Panc1 (cell line): Measurements from ENCODE around the gene CEBPZOS. TPM values are rescaled to one million over a fixed set of nuclear protein-coding genes. Genes with fewer than 3 reads are reported as not detected.

Experiments used
- ATAC-seq: fragments of 200-7000 bp; cut with Tn5 transposase; 2 replicates; pipeline ENCODE4 v1.9.1; 2020; ENCODE audit warnings: mild to moderate bottlenecking, moderate library complexity
- Bru-seq: library from RNA; stranded (reverse); fragments of 400-500 nt; gene quantifications from one replicate; lab custom pipeline; 2021; lab: Mats Ljungman, UMichigan
- BruChase-seq, 2 experiments: library from RNA; stranded (reverse); fragments of 400-500 nt; gene quantifications; one replicate each; lab custom pipeline; 2021; lab: Mats Ljungman, UMichigan
- BruUV-seq: library from RNA; stranded (reverse); fragments of 400-500 nt; replicated peaks from 2 replicates; lab custom pipeline; 2021; lab: Mats Ljungman, UMichigan
- CTCF ChIA-PET: fragments of 300-600 bp; sonication (Branson Sonifier 250); formaldehyde crosslinking; loops from one replicate; lab custom pipeline; 2022; ENCODE audit warnings: antibody characterized with exemption; lab: Charles Lee
- POLR2A ChIA-PET: fragments of 300-600 bp; sonication (Branson Sonifier 250); formaldehyde crosslinking; loops from one replicate; lab custom pipeline; 2022; ENCODE audit warnings: antibody characterized with exemption; lab: Charles Lee
- DNase-seq: peaks from one replicate; pipeline ENCODE4 v3.0.0-alpha.2; 2010; ENCODE audit warnings: low read depth, low spot score
- H3K27ac ChIP-seq: 2 replicates; pipeline ENCODE4 v1.5.1; 2011; ENCODE audit warnings: mild to moderate bottlenecking, low read length, inconsistent platforms
- H3K27me3 ChIP-seq: fragments of 200-500 bp; sonication (Bioruptor generic); 2 replicates; pipeline ENCODE4 v1.6.0; 2014; ENCODE audit warnings: low read length, inconsistent platforms; ENCODE audit not compliant: control insufficient read depth, insufficient read depth
- H3K36me3 ChIP-seq: fragments of 200-500 bp; sonication (Bioruptor generic); 2 replicates; pipeline ENCODE4 v1.5.1; 2014; ENCODE audit warnings: inconsistent platforms, mild to moderate bottlenecking, low read length, moderate library complexity; ENCODE audit not compliant: control insufficient read depth, insufficient read depth
- H3K4me1 ChIP-seq: 2 replicates; pipeline ENCODE4 v1.5.1; 2011; ENCODE audit warnings: inconsistent platforms, mild to moderate bottlenecking, low read length, moderate library complexity; ENCODE audit not compliant: control insufficient read depth, insufficient read depth
- H3K4me3 ChIP-seq, 2 experiments: 2 replicates each; pipeline ENCODE4 v1.5.1; 2011 to 2012; ENCODE audit warnings: low read depth in 2 of 2, low read length in 2 of 2, mild to moderate bottlenecking in 2 of 2, inconsistent platforms in 1 of 2, moderate library complexity in 1 of 2
- H3K9me3 ChIP-seq: fragments of 200-500 bp; sonication (Bioruptor generic); 2 replicates; pipeline ENCODE4 v1.5.1; 2014; ENCODE audit warnings: low read depth, mild to moderate bottlenecking, inconsistent platforms, low read length, moderate library complexity; ENCODE audit not compliant: control insufficient read depth, insufficient read depth
- CTCF ChIP-seq: fragments of 450-650 bp; IDR thresholded peaks from 2 replicates; pipeline ENCODE4 v1.5.1; 2017; ENCODE audit warnings: mild to moderate bottlenecking
- POLR2AphosphoS5 ChIP-seq: IDR thresholded peaks from 2 replicates; pipeline ENCODE4 v1.6.1; 2012; ENCODE audit warnings: mild to moderate bottlenecking, low read depth, low read length, moderate library complexity
- SIN3A ChIP-seq: IDR thresholded peaks from 2 replicates; pipeline ENCODE4 v1.6.1; 2012; ENCODE audit warnings: low read depth, mild to moderate bottlenecking, low read length, moderate library complexity, borderline replicate concordance; ENCODE audit not compliant: insufficient read depth
- TCF7L2 ChIP-seq: IDR thresholded peaks from 2 replicates; pipeline ENCODE4 v1.6.1; 2011; ENCODE audit warnings: mild to moderate bottlenecking, low read depth, low read length, inconsistent platforms
- in situ Hi-C: cut with HindIII; loops from 2 replicates; pipeline ENCODE4 v1.10.0; 2016; ENCODE audit warnings: low sequenced_read_pairs, low pct_unique_long_range_greater_than_20kb
- intact Hi-C: fragments of 100-400 bp; cut with micrococcal nuclease; formaldehyde crosslinking; loops from one replicate; pipeline ENCODE4 v1.10.0; 2022; ENCODE audit not compliant: unreplicated experiment
- long read RNA-seq: library from polyadenylated mRNA; unstranded; transcript quantifications from one replicate; pipeline ENCODE4 v2.0.0, GENCODE V29; 2021; ENCODE audit not compliant: unreplicated experiment
- polyA plus RNA-seq: library from polyadenylated mRNA; unstranded; fragments of >200 nt; gene quantifications from one replicate; pipeline ENCODE4 v1.2.1, GENCODE V29; 2012; ENCODE audit warnings: missing spikeins; ENCODE audit not compliant: insufficient read length
- total RNA-seq: library from RNA; stranded (reverse); gene quantifications from one replicate; pipeline ENCODE4 v1.2.1, GENCODE V29; 2021; ENCODE audit not compliant: unreplicated experiment
- TF ChIP-seq, protein P1 (sequence below), 2 experiments: IDR thresholded peaks; 2 replicates each; pipeline ENCODE4 v1.6.1; 2011 to 2012; ENCODE audit warnings: low read depth in 2 of 2, control low read depth in 1 of 2, low read length in 1 of 2, mild to moderate bottlenecking in 1 of 2, moderate library complexity in 1 of 2; ENCODE audit not compliant: insufficient read depth in 1 of 2

Gene CEBPZOS
- total RNA-seq (49.3 TPM), Bru-seq, nascent RNA (percentile 86 among the genes with signal in this experiment), BruChase-seq, experiment 1, labeled RNA remaining after a 2-hour chase (percentile 90 among the genes with signal in this experiment), BruChase-seq, experiment 2, labeled RNA remaining after a 6-hour chase (percentile 95 among the genes with signal in this experiment)
- 18.5 TPM for polyA plus RNA-seq
- long read RNA-seq, transcript CEBPZOS-204 (5 exons, 3,158 nt) = major isoform, 19 of 54 reads
- long read RNA-seq, partial matches to known transcripts = 3 of 54 reads
- long read RNA-seq, other reads (novel, unspliced or antisense) = 31 of 54 reads

DNA sequence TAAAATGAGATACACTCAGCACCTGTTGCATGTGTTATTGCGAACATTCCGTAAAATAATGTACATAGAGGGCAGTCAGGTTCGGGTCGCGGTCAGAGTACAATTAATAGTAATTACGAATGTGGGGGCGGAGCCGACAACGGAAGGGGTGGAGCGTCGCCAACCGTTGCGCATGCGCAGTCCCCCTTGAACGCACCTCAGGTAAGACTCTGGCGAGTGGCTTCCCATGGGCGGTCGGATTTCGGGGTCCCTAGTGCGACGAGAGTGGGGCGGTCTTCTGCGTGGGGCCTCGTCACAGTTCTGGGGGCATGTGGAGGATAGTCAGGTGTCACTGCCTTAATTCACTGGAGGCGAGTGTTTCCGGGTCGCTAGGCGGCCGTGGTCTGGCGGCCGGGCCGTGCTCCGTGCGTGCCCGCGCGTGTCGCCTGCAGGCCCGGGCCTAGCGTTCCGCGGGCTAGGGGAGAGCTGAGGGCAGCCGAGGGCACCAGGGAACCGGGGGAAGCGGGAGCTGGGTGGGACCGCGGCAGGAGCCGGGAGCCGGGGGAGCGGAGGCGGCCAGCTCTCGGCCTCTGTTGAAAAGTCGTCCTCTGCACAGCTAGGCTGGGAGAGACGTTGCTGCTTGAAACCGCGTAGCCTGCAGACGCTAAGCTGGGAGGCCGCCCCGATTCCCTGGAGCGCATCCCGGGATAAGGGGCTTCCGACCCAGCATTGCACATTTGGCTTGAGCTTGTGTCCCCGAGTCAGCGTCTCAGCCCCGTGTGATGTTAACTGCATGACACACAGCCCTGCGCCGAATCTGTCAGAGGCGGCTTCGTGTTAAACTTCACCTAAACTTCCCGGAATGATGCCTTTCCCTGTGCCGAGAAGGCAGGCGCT lies at the start of gene CEBPZOS:
CEBPZOS (plus strand) TSS at position 177 of the 876 bp plus-strand sequence. CDS start 3,209 bp downstream, outside the sequence.
- DNase-seq (peak; percentile 65), ATAC-seq (peak; percentile 91)
- Histone ChIP-seq H3K27ac (peak within 1 kb of the TSS; percentile 97), H3K36me3 (peaks cover 7% of the 10 kb centered on the region), H3K4me3 (peak within 1 kb of the TSS; percentile 75 to 77), H3K4me1 (no peaks in the 10 kb centered on the region), H3K9me3 (no peaks in the 10 kb centered on the region), H3K27me3 (no peaks in the 10 kb centered on the region)
- ChIA-PET POLR2A (no interaction called here), CTCF (no interaction called here)
- in situ Hi-C loops = no loop called here
- BruUV-seq = no TSS peak
- intact Hi-C loops = no loop called here
- TF ChIP-seq TCF7L2 = 0 out of 2 replicates have a peak, but pooled peaks have one; percentile 15
- TF ChIP-seq, protein P1, sequence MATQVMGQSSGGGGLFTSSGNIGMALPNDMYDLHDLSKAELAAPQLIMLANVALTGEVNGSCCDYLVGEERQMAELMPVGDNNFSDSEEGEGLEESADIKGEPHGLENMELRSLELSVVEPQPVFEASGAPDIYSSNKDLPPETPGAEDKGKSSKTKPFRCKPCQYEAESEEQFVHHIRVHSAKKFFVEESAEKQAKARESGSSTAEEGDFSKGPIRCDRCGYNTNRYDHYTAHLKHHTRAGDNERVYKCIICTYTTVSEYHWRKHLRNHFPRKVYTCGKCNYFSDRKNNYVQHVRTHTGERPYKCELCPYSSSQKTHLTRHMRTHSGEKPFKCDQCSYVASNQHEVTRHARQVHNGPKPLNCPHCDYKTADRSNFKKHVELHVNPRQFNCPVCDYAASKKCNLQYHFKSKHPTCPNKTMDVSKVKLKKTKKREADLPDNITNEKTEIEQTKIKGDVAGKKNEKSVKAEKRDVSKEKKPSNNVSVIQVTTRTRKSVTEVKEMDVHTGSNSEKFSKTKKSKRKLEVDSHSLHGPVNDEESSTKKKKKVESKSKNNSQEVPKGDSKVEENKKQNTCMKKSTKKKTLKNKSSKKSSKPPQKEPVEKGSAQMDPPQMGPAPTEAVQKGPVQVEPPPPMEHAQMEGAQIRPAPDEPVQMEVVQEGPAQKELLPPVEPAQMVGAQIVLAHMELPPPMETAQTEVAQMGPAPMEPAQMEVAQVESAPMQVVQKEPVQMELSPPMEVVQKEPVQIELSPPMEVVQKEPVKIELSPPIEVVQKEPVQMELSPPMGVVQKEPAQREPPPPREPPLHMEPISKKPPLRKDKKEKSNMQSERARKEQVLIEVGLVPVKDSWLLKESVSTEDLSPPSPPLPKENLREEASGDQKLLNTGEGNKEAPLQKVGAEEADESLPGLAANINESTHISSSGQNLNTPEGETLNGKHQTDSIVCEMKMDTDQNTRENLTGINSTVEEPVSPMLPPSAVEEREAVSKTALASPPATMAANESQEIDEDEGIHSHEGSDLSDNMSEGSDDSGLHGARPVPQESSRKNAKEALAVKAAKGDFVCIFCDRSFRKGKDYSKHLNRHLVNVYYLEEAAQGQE (IDR thresholded peaks at IDR 0.05; ENCODE audit: insufficient read depth in 1 of 2, low read depth in 2 of 2, low read length in 1 of 2) = no peak
- TF ChIP-seq POLR2AphosphoS5 = peak; percentile 92
- TF ChIP-seq SIN3A = no peak
- no peak for TF ChIP-seq CTCF

- peaks cover 13% of the 10 kb centered on the region; the same call in 1 of the 2 replicates for H3K4me1 ChIP-seq
- ChIA-PET CTCF (no interaction called here), POLR2A (no interaction called here)
- H3K27ac ChIP-seq = no peak overlapping the region
- in situ Hi-C loops (no loop called here), intact Hi-C loops (no loop called here)
- no peaks in the 10 kb centered on the region for H3K27me3 ChIP-seq
- no peak overlapping the region for H3K4me3 ChIP-seq
- peaks cover 16% of the 10 kb centered on the region for H3K36me3 ChIP-seq
- no TSS peak for BruUV-seq
- DNase-seq (no peak), ATAC-seq (no peak)
- H3K9me3 ChIP-seq = no peaks in the 10 kb centered on the region
- TF ChIP-seq SIN3A (no peak), POLR2AphosphoS5 (no peak), TCF7L2 (no peak), CTCF (no peak)
- TF ChIP-seq, protein P1 (IDR thresholded peaks at IDR 0.05; ENCODE audit: insufficient read depth in 1 of 2, low read depth in 2 of 2, low read length in 1 of 2) = no peak
Observed at GRCh38 chr2:37148325-37148724, 48.0 kb upstream of the CEBPZOS start.
